ENCODE measurements around the gene RUBCN.

Gene RUBCN

GRCh38 chr3:197685546-197685945 is 51.2 kb downstream of the RUBCN start:
- H3K4me3 ChIP-seq (ENCODE audit: low read depth, low read length) = no peak overlapping the region
- TF ChIP-seq HOXA7 (CRISPR knock-in tag; IDR thresholded peaks at IDR 0.05; ENCODE audit: borderline replicate concordance) (no peak), PATZ1 (tag by site-specific recombination; IDR thresholded peaks at IDR 0.05) (no peak), ZNF701 (tag by site-specific recombination; IDR thresholded peaks at IDR 0.05) (no peak), ZNF513 (tag by site-specific recombination; IDR thresholded peaks at IDR 0.05) (no peak), ZNF530 (tag by site-specific recombination; IDR thresholded peaks at IDR 0.05; ENCODE audit: low read depth) (no peak)
- no peak overlapping the region for H3K27ac ChIP-seq (ENCODE audit: extremely low read depth, low read depth, low read length)
- ChIA-PET CTCF (interaction anchor here (0.6 to 0.7 kb wide), 2 partner anchors 9 to 833 kb away, joined by 3 to 4 read pairs; no protein-coding TSS in a partner anchor), POLR2A (no interaction called here)
- peaks cover 3 to 48% of the 10 kb centered on the region in 2 experiments; a peak in 2 of 3 replicates for H3K36me3 ChIP-seq (ENCODE audit: control insufficient read depth in 2 of 2, insufficient read depth in 1 of 2, low read length in 2 of 2)
- no peaks in the 10 kb centered on the region for H3K4me1 ChIP-seq (ENCODE audit: control insufficient read depth, insufficient read depth, low read length)
- H3K9me3 ChIP-seq (ENCODE audit: control insufficient read depth, insufficient read depth, low read depth, low read length) = no peaks in the 10 kb centered on the region

- no peaks in the 10 kb centered on the region for H3K4me1 ChIP-seq (ENCODE audit: control insufficient read depth, insufficient read depth, low read length)
- TF ChIP-seq ZSCAN4 (tag by site-specific recombination; IDR thresholded peaks at IDR 0.05) (no peak), ZNF704 (tag by site-specific recombination; IDR thresholded peaks at IDR 0.05) (no peak), ZNF707 (tag by site-specific recombination; IDR thresholded peaks at IDR 0.05) (no peak), ZNF157 (tag by site-specific recombination; IDR thresholded peaks at IDR 0.05) (no peak), ZNF24 (tag by site-specific recombination; IDR thresholded peaks at IDR 0.05) (no peak), ZNF792 (tag by site-specific recombination; IDR thresholded peaks at IDR 0.05) (no peak), GLI4 (tag by site-specific recombination; IDR thresholded peaks at IDR 0.05) (no peak), ZNF561 (tag by site-specific recombination; IDR thresholded peaks at IDR 0.05; ENCODE audit: borderline replicate concordance) (no peak), TRIM28 (IDR thresholded peaks at IDR 0.05; ENCODE audit: borderline replicate concordance, low read length) (no peak), ZNF501 (tag by site-specific recombination; IDR thresholded peaks at IDR 0.05) (no peak), ZNF324 (tag by site-specific recombination; IDR thresholded peaks at IDR 0.05) (no peak)
- ChIA-PET CTCF (no interaction called here), POLR2A (no interaction called here)
- no peak overlapping the region for H3K4me3 ChIP-seq (ENCODE audit: low read depth, low read length)
- H3K9me3 ChIP-seq (ENCODE audit: control insufficient read depth, insufficient read depth, low read depth, low read length) = no peaks in the 10 kb centered on the region
- H3K36me3 ChIP-seq (ENCODE audit: control insufficient read depth in 2 of 2, insufficient read depth in 1 of 2, low read length in 2 of 2) = peaks cover 0 to 51% of the 10 kb centered on the region in 2 experiments; a peak in 1 of 3 replicates
- H3K27ac ChIP-seq (ENCODE audit: extremely low read depth, low read depth, low read length) = no peak overlapping the region
These were observed 53.5 kb downstream of the RUBCN start for GRCh38 chr3:197683191-197683590.

- CTCF ChIA-PET = no interaction called here
- Histone ChIP-seq H3K4me1 (ENCODE audit: control insufficient read depth, insufficient read depth, low read length) (no peaks in the 10 kb centered on the region), H3K9me3 (ENCODE audit: control insufficient read depth, insufficient read depth, low read depth, low read length) (no peaks in the 10 kb centered on the region), H3K27ac (ENCODE audit: extremely low read depth, low read depth, low read length) (no peak overlapping the region), H3K36me3 (ENCODE audit: control insufficient read depth in 2 of 2, insufficient read depth in 1 of 2, low read length in 2 of 2) (peaks cover 0 to 53% of the 10 kb centered on the region in 2 experiments; a peak in 1 of 3 replicates), H3K4me3 (ENCODE audit: low read depth, low read length) (no peak overlapping the region)
- POLR2A ChIA-PET = no interaction called here
- no peak for TF ChIP-seq PBX3 (CRISPR knock-in tag; IDR thresholded peaks at IDR 0.05)
- no peak for TF ChIP-seq ZNF184 (tag by site-specific recombination; IDR thresholded peaks at IDR 0.05)
- no peak for TF ChIP-seq ZBTB49 (tag by site-specific recombination; IDR thresholded peaks at IDR 0.05; ENCODE audit: low read depth)
- TF ChIP-seq ZNF155 (tag by site-specific recombination; IDR thresholded peaks at IDR 0.05) = no peak
- no peak for TF ChIP-seq OSR2 (tag by site-specific recombination; IDR thresholded peaks at IDR 0.05)
- TF ChIP-seq ZNF621 (tag by site-specific recombination; IDR thresholded peaks at IDR 0.05) = no peak
- TF ChIP-seq ZNF423 (tag by site-specific recombination; IDR thresholded peaks at IDR 0.05) = no peak
- no peak for TF ChIP-seq ZNF623 (tag by site-specific recombination; IDR thresholded peaks at IDR 0.05)
These were observed 54.0 kb downstream of the RUBCN start for GRCh38 chr3:197682713-197683112.
